Activated CD8-positive, alpha-beta T cell treated with anti-CD3 and anti-CD28 coated beads for 36 hours (primary cell): ENCODE results near the gene TOR2A. TPM values are rescaled to one million over a fixed set of nuclear protein-coding genes. Genes with fewer than 3 reads are reported as not detected.

Experiments used
- ATAC-seq: fragments of 200-7000 bp; cut with Tn5 transposase; one replicate; pipeline ENCODE4 v1.10.0; 2021; ENCODE audit warnings: mild to moderate bottlenecking, moderate library complexity
- CTCF ChIA-PET: fragments of 350-600 bp; sonication (Branson Sonifier 250); formaldehyde crosslinking; loops from one replicate; lab custom pipeline; 2021; ENCODE audit warnings: antibody characterized with exemption; lab: Charles Lee
- POLR2A ChIA-PET: fragments of 350-600 bp; sonication (Branson Sonifier 250); formaldehyde crosslinking; loops from one replicate; lab custom pipeline; 2021; ENCODE audit warnings: antibody characterized with exemption; lab: Charles Lee
- DNase-seq: peaks from one replicate; pipeline ENCODE4 v3.0.0-alpha.2; 2020
- H3K27ac Mint-ChIP-seq: one replicate; pipeline ENCODE4 v1.8.0; 2021; ENCODE audit warnings: mild to moderate bottlenecking, mixed read lengths
- H3K27me3 Mint-ChIP-seq: one replicate; pipeline ENCODE4 v1.8.0; 2021; ENCODE audit warnings: mixed read lengths
- H3K36me3 Mint-ChIP-seq: one replicate; pipeline ENCODE4 v1.8.0; 2021; ENCODE audit warnings: low read depth, mixed read lengths
- H3K4me1 Mint-ChIP-seq: one replicate; pipeline ENCODE4 v1.8.0; 2021; ENCODE audit warnings: low read depth, mixed read lengths
- H3K4me3 Mint-ChIP-seq: one replicate; pipeline ENCODE4 v1.8.0; 2021; ENCODE audit warnings: mild to moderate bottlenecking, moderate library complexity, mixed read lengths
- H3K9me3 Mint-ChIP-seq: one replicate; pipeline ENCODE4 v1.8.0; 2021; ENCODE audit warnings: mixed read lengths
- intact Hi-C: fragments of 100-400 bp; cut with micrococcal nuclease; formaldehyde crosslinking; loops from one replicate; pipeline ENCODE4 v1.10.0; 2022
- total RNA-seq, 2 experiments: library from RNA; stranded (reverse); gene quantifications; one replicate each; pipeline ENCODE4 v1.2.3, GENCODE V29; 2021
- TF ChIP-seq, protein P1 (sequence below): fragments of 200-600 bp; IDR thresholded peaks from one replicate; pipeline ENCODE4 v1.8.0; 2022; ENCODE audit warnings: antibody characterized with exemption, mild to moderate bottlenecking

The TOR2A gene
- total RNA-seq, 2 experiments from 2014 or later: 14.4 to 16.1 TPM

DNA sequence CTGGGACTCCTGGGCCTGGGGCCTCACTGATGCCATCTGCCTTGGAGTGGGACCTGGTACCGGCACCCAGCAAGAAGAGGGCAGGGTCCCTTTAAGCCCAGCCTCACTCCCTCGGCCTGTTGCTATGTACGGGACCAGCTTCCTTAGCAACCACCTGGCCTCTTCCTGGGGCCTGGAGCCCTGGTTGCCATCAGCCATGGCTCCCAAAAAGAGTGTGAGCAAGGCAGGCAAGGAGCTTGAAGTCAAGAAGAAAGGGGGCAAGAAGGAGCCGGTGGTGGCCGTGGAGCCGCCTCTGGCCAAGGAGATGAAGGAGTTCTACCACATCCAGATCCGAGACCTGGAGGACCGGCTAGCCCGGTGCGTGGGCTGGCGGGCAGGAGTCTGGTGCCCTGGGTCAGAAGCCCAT, 28.3 kb downstream of the TOR2A start, which contains the start of gene CFAP157:
Gene CFAP157, plus strand, starts transcription at position 153 of the 406 bp plus-strand sequence. Its CDS starts 44 bp downstream, at position 197.
- Mint-ChIP-seq H3K9me3 (peaks cover 2% of the 10 kb centered on the region), H3K27ac (no peak within 1 kb of the TSS), H3K4me1 (peaks cover 21% of the 10 kb centered on the region), H3K36me3 (peaks cover 2% of the 10 kb centered on the region), H3K4me3 (no peak within 1 kb of the TSS), H3K27me3 (no peaks in the 10 kb centered on the region)
- ATAC-seq (no peak), DNase-seq (no peak)
- POLR2A ChIA-PET: no interaction called here
- CTCF ChIA-PET: interaction anchor here (1.0 kb wide), 2 partner anchors 28 to 162 kb away, joined by 3 to 4 read pairs; partner anchors contain the start of gene TOR2A
- TF ChIP-seq, protein P1, sequence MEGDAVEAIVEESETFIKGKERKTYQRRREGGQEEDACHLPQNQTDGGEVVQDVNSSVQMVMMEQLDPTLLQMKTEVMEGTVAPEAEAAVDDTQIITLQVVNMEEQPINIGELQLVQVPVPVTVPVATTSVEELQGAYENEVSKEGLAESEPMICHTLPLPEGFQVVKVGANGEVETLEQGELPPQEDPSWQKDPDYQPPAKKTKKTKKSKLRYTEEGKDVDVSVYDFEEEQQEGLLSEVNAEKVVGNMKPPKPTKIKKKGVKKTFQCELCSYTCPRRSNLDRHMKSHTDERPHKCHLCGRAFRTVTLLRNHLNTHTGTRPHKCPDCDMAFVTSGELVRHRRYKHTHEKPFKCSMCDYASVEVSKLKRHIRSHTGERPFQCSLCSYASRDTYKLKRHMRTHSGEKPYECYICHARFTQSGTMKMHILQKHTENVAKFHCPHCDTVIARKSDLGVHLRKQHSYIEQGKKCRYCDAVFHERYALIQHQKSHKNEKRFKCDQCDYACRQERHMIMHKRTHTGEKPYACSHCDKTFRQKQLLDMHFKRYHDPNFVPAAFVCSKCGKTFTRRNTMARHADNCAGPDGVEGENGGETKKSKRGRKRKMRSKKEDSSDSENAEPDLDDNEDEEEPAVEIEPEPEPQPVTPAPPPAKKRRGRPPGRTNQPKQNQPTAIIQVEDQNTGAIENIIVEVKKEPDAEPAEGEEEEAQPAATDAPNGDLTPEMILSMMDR: no peak
- intact Hi-C loops: no loop called here

DNA sequence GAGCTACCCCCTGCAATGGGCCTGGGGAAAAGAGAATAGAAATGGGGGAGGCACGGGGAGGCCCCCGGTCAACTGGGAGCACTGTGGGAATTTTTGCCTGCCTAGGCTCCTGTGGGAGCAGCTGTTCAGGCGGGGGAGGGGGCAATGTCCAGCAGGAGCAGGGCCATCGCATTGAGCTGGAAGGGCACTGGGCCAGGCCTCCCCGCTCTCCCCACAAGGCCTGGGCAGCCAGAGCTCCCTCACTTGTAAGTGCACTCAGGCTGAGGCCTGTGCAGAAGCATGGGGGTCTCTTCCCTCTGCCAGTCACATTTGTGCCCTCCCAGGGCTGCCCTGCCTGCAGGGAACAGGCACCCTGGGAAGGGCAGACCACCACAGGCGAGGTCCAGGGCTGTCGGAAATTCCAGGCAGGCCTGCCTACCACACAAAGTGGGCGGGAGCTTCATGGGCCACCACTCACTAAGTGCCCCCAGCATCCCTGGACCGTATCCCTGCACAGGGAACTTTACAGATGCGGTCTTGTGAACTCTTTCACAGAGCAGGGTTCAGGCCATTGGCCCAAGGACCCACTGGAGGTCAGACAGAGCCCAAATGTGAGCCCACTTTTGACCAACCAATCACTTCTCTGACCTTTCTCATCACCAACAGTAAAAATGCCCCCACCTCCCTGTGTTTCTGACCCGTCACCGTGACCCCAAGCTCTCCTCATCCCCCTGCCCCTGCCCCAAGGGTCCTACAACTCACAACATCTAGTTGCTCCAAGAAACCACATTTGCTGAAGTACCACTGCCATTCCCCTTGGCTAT, 29.3 kb downstream of the TOR2A start:
- CTCF ChIA-PET: interaction anchor here (0.9 to 2.7 kb wide), 3 partner anchors 29 to 164 kb away, joined by 3 to 12 read pairs (median 7); partner anchors contain the start of gene TOR2A
- no peak for DNase-seq
- no peak for ATAC-seq
- H3K4me3 Mint-ChIP-seq: no peak overlapping the region
- H3K36me3 Mint-ChIP-seq: peaks cover 2% of the 10 kb centered on the region
- intact Hi-C loops: no loop called here
- TF ChIP-seq, protein P1: no peak
- POLR2A ChIA-PET: interaction anchor here (3.4 kb wide), 1 partner anchor 9 kb away, joined by 26 read pairs; the partner anchor contains the start of genes PTRH1 and TTC16
- no peak overlapping the region for H3K27ac Mint-ChIP-seq
- H3K4me1 Mint-ChIP-seq: peaks cover 11% of the 10 kb centered on the region
- peaks cover 2% of the 10 kb centered on the region for H3K9me3 Mint-ChIP-seq
- H3K27me3 Mint-ChIP-seq: no peaks in the 10 kb centered on the region

DNA sequence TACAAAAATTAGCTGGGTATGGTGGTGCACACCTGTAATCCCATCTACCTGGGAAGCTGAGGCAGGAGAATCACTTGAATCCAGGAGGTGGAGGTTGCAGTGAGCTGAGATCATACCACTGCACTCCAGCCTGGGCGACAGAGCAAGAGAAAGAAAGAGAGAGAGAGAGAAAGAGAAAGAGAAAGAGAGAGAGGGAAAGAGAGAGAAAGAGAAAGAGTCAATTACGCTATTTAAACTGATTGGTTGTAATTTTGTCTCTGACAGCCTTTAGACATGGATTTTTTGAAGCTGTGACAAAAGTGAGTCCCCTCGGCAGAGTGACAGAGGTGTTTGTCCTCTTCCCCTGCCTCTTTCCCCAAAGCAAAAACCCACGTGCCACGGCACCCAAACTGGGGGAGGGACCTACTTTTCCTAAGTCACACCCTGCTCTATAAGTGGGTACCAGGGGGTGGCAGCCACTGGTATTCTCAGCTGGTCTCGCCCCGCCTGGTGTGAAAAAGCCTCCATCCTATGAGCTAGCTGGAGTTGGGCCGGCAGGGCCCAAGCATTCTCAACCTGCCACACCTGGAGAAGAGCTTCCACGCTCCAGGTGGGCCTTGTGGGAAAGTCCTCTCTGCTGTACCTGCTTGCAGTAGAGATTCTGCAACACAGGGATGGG, 31.7 kb downstream of the TOR2A start:
- Mint-ChIP-seq H3K4me3 (no peak overlapping the region), H3K27me3 (no peaks in the 10 kb centered on the region), H3K36me3 (no peaks in the 10 kb centered on the region), H3K4me1 (peaks cover 20% of the 10 kb centered on the region), H3K27ac (no peak overlapping the region), H3K9me3 (no peaks in the 10 kb centered on the region)
- TF ChIP-seq, protein P1: no peak
- POLR2A ChIA-PET: interaction anchor here (0.6 to 3.4 kb wide), 2 partner anchors 11 to 251 kb away, joined by 3 to 26 read pairs; partner anchors contain the start of genes PTRH1 and TTC16
- no peak for ATAC-seq
- no peak for DNase-seq
- CTCF ChIA-PET: interaction anchor here (2.7 kb wide), 1 partner anchor 32 kb away, joined by 12 read pairs; the partner anchor contains the start of gene TOR2A
- intact Hi-C loops: no loop called here

DNA sequence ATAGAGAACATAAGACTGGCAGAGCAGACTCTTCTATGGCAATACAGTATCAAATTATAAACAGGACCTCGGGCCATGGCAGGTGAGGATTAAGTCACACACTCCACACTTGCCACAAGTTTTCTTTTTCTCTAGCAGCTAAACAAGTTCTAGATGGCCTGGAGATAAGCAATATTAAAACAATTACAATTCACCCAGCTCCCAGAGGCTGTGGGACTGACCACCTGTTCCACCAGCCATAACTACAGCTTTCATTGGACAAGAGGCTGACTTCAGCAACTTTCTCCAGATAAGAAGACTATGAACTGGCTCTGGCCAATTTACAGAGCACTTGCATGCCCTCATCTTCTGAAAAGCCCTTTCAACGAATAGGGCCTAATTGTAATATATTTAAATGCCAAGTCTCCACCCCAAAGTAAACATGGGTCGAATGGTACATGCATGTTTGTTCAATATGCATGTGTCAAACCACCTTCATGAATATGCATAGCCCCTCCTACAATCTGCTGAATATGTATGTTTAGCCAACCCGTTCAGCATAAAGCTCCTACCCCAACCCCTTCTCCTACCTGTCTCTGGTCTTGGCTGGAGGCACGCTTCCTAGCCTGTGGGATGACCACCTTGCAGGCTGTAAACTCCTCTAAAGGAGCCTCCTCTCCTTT, 34.4 kb downstream of the TOR2A start:
- H3K27me3 Mint-ChIP-seq: no peaks in the 10 kb centered on the region
- H3K4me3 Mint-ChIP-seq: no peak overlapping the region
- DNase-seq: no peak
- no peaks in the 10 kb centered on the region for H3K36me3 Mint-ChIP-seq
- no peak overlapping the region for H3K27ac Mint-ChIP-seq
- no peaks in the 10 kb centered on the region for H3K9me3 Mint-ChIP-seq
- no peak for ATAC-seq
- ChIA-PET POLR2A (interaction anchor here (0.6 to 1.0 kb wide), 2 partner anchors 15 to 254 kb away, joined by 3 to 6 read pairs; partner anchors contain the start of genes PTRH1 and TTC16), CTCF (interaction anchor here (2.0 kb wide), 1 partner anchor 34 kb away, joined by 7 read pairs; the partner anchor contains the start of gene TOR2A)
- peaks cover 12% of the 10 kb centered on the region for H3K4me1 Mint-ChIP-seq
- intact Hi-C loops: no loop called here
- TF ChIP-seq, protein P1: no peak
